ENCODE results near the gene BEAN1.
"Not testable (repeated sequence)": the region's sequence is repeated elsewhere in the genome, so short reads cannot be mapped to it uniquely, and the experiment has no call there.

- not testable (repeated sequence) for TF ChIP-seq CTCF (IDR thresholded peaks at IDR 0.05); REST (IDR thresholded peaks at IDR 0.05; ENCODE audit: low read depth, low read length); FOXM1 (IDR thresholded peaks at IDR 0.05; ENCODE audit: low read depth); EZH2phosphoT487 (IDR thresholded peaks at IDR 0.05; ENCODE audit: borderline replicate concordance, low read depth); FOXJ3 (CRISPR knock-in tag; IDR thresholded peaks at IDR 0.05); ZBTB33 (IDR thresholded peaks at IDR 0.05; ENCODE audit: borderline replicate concordance, low read depth); SMC3 (IDR thresholded peaks at IDR 0.05; ENCODE audit: low read depth, low read length); POLR2AphosphoS5 (IDR thresholded peaks at IDR 0.05; ENCODE audit: low read depth, low read length); EP300 (IDR thresholded peaks at IDR 0.05; ENCODE audit: borderline replicate concordance in 1 of 2, low read depth in 1 of 2, low read length in 1 of 2); MEF2A (IDR thresholded peaks at IDR 0.05; ENCODE audit: borderline replicate concordance, low read depth); RFX5 (IDR thresholded peaks at IDR 0.05; ENCODE audit: low read length); RAD21 (IDR thresholded peaks at IDR 0.05; ENCODE audit: low read length); IRF3 (IDR thresholded peaks at IDR 0.05; ENCODE audit: low read depth, low read length); JUND (IDR thresholded peaks at IDR 0.05)
These were observed 74.5 kb downstream of the BEAN1 start for GRCh38 chr16:66501563-66501962.

Measured in SK-N-SH (cell line).